HG02678 (cell line): Measurements from ENCODE around the gene PSG5.
"Not testable (repeated sequence)": the region's sequence is repeated elsewhere in the genome, so short reads cannot be mapped to it uniquely, and the experiment has no call there.

Experiments used
- ATAC-seq: cut with Tn5 transposase; IDR thresholded peaks from one replicate; pipeline ENCODE4 v1.9.1; 2021; ENCODE audit warnings: mild to moderate bottlenecking, moderate library complexity; ENCODE audit not compliant: unreplicated experiment

PSG5 gene

DNA sequence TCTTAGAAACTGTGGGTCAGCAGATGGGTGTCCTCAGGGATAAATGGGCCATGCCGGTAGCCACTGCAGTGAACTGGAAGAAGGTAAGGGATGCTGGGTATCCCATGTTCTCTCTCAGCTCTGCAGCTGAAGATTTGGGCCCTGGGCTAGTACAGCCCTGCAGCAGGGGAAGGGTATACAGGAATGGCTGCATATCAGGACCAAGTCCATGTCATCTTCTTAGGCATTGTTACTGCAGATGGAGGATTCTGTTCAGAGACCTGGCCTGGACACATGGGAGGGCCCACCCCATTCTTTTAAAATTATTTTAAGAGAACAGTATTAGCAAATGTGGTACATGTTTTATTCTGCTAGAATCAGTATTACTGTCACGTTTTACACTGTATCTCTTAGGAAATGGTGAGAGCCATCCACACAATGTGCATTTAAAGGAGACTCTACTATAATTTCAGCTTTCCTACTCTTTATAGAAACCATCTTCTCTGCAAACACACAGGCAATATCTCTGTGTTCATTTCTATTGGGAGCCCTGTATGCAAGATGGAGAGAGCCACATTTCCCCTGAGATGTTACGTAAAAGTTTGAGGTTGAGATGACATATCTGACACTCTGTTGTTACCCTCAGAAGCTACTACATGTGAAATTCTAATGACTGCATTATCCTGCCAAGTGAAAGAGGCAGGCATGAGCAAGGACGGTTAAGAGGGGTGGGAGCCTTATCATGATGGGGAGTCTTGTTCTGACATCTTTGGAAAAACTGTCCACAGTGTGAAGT, 6.2 kb upstream of the PSG5 start:
- not testable (repeated sequence) for ATAC-seq

DNA sequence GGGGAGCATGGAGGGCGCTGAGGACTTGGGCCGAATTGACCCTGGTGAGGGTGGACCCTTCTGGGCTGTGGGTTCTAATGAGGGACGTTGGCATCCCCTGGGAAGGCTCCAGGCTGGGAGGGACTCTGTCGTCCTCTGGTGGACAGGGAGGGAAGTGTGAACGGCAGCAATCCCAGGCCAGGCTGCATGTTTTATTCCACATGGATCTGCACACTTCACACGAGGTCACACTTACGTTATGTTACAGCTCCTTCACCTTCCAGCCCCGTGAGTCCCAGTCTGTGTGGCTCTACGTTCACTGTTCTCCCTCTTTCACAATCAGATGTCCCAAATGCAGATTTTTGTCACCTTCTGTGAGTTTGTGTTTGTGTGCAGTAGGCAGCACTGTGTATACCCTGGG, 1.8 kb upstream of the PSG5 start:
- ATAC-seq, result not testable (repeated sequence)

DNA sequence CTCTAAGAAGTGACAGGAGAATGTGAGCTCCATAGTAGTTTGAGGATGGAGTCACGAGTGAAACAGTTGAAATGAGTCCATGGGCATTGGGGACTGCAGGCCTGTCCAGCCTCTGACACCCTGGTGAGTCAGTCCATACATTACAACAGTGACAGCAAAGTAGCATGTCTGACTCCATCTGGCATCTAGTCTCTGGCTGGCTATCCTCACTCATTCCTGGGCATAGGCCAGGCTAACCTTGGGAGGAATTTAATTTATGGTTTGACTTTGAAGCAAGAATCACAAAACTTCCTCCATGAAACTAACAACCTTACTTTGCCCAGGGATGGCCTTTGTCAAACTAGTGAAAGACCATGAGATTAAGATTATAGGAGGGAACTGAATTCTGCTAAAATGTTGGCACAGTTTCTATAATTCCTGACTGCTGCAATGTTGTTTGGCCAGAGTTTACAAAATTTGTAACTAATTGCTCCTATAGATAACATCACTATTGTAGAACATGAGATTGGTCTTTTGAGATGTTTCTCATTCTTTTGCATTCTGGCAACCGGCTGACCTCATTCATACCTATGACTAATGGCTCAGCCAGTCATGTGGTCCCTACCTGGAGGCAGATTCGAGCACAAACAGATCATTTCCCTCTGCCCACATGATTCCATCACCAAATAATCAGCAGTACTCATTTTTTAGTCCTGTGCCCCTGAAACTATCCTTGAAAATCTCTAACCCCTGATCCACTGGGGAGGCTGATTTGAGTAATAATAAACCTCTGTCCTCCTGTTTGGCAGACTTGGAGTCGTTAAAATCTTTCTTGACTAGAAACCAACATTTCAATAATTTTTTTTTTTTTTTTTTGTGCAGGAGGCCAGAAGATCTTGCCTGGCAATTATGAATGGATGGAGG, 4.2 kb downstream of the PSG5 start:
- not testable (repeated sequence) for ATAC-seq

DNA sequence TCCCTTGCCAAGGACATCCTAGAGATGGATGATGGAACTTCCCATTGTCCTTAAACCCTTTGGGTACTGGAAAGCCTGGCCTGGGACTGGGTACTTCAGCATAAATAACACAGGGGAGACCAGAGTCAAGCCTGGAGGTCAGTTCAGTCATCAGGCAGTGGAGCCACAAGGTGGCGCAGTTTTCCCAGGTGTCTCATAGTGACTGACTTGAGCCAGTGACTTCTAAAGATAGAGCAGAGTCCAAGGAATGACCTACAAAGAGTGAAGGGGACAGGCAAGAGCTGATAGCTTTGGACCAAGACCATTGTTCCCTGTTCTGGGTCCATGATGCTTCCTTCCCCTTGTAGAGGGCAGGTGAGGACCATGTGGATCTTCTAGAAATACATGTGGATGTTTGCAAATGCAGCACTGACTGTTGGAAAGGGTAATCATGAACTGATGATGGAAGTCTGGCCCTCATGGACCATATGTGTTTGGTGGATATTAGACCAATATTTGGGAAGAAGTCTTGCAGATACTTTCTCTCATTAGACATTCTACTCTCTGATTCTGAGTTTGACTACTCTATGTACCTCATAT, 6.7 kb downstream of the PSG5 start:
- ATAC-seq, result not testable (repeated sequence)

DNA sequence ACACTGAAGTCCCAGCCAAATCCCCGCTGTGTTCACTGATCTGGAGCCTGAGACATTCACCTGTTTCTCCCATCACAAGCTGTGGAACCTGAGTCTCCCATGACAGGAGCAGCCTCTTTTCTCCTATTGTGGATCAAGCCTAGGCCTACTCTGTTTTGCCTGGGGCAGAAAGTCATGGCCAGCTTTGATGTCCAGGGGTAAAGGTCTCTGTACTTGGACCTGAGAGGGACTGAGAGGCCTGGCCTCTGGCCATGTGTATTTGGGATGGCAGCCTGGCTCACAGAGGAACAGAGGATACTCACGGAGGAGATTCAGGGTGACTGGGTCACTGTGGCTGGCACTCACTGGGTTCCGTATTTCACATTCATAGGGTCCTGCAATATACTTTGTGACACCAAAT, 7.8 kb downstream of the PSG5 start:
- ATAC-seq, result not testable (repeated sequence)

DNA sequence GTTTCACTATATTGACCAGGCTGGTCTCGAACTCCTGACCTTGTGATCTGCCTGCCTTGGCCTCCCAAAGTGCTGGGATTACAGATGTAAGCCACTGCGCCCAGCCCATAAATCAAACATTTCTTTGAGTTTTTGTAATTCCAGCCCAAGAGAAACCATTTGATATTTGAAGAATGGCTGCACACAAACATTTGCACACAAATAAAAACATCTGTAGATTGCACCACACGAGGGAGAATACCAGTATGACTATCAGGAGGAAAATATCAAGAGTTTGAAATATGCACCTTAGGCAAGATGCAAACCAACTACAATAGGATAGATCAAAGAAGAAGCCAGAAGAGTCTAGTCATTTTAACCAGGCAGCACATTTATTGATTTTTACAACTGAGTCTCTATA, 20.4 kb downstream of the PSG5 start:
- not testable (repeated sequence) for ATAC-seq

DNA sequence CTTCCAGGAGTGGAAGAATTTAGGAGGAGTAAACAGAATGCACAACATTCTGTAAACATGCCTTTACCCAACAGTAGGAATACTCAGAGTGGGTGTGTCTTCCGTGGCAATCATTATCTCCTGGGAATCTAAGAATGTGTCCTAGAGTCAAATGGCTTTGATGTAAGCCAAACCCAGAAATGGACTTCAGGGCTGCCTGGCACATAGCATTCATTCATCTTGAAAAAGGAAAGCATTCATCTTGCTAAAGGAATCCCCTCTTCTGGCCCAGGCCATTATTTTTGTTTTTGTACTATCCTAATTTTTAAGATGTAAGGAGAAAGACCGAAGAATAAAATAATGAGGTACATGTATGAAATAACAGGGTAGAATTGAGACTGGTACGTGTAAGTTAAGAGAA, 23.2 kb downstream of the PSG5 start:
- ATAC-seq, result not testable (repeated sequence)

DNA sequence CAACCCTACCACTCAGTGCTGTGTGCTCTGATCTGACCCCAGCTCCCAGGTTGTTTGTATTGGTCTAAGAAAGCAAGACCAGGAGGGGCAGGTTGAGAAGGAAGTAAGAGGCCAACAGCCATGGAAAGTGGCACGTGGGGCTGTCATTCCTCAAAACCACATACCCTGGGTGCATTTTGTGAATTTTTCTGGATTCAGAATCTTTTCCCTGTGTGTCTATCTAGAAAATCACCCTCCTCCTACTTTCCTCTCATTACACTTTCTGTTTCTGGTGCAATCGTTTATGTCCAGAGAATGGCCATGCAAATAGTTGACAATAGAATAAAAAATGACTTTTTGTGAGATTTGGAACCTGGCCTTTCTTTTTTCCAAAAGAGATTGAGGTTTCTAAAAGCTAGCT, 24.1 kb downstream of the PSG5 start:
- ATAC-seq, result not testable (repeated sequence)

DNA sequence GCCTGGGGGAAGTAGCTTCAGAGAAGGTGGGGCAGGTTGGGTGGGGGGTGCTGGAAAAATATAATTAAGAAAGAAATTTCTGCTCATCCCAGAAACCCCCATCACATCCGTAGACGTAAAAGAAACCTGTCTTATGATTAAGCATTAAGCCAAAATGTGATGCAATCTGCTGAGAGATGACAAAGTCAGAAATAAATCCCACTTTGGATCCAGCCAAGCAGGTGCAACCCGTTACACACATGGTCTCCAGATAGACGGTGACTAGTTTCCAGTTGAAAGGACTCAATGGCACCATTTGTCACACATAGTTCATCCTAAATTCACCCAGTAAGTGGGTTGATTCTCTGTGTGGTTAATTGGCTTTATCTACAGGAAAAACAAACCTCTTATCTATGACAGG, 34.1 kb downstream of the PSG5 start:
- ATAC-seq, result no peak

DNA sequence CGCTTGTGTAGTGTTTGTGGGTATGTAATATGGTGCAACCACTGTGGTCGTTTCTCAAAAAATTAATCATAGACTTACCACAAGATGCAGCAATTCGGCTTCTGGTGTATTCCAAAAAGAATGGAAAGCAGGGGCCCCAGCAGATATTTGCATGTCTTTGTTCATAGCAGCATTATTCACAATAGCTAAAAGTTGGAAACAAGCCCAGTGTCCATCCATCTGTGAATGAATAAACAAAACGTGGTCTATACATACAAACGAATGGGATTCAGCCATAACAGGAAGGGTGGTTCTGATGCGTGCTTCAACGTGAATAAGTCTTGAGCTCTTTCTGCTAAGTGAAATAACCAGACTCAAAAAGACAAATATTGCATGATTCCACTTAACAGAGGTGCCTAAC, 36.5 kb downstream of the PSG5 start:
- not testable (repeated sequence) for ATAC-seq

DNA sequence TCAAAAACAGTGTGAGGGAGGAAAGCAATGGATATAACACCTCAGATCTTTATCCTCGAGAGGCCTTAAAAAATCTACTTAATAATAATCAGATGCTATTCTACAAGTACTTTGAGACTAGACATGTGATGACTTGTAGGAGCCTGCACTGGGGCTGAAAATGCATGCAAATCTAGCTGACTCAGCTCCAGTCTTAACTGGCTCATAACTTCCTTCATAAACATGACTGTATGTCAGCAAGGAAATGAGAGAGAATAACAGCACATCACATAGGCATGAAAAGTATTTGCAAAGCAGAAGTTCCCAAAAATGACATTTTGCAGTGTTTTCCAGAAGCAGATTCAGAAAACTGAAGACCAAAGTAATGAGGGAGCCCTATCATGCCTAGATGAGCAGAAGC, 38.1 kb downstream of the PSG5 start:
- no peak for ATAC-seq

DNA sequence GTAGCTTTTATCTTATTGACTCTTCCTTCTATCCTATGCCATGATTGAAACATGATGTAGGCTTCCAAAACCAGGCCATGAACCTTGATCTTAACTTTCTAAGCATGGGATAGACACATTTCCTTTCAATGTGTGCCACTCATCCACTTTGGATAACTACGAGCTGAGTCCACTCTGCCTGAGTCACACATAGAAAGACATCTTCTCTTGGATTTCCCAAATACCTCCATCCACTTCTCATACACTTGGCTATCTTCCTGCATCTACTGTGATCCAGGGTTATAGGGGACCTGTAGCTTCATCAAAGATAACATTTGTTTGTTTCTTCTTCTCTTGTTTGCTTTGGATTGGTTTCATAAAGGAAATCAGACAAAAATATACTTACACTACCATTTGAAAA, 44.6 kb downstream of the PSG5 start:
- ATAC-seq, result not testable (repeated sequence)

DNA sequence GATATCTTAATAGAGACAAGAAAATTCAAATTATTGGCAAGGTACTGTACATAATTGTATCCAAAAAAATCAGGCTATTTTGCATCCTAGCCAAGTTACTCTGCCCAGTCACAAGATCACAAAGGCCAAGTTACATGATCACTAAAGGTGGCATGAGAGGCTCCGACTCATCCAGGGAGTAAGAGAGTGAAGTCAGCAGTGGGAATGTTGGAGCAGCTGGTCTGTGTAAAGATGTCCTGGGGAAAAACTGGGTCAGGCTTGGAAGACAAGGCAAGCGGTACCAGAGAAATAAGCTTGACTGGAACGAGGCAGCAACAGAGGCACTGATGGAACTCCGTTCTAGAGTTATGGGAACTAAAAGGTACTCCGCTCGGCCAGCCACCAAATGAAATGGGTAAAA, 53.6 kb downstream of the PSG5 start:
- no peak for ATAC-seq

DNA sequence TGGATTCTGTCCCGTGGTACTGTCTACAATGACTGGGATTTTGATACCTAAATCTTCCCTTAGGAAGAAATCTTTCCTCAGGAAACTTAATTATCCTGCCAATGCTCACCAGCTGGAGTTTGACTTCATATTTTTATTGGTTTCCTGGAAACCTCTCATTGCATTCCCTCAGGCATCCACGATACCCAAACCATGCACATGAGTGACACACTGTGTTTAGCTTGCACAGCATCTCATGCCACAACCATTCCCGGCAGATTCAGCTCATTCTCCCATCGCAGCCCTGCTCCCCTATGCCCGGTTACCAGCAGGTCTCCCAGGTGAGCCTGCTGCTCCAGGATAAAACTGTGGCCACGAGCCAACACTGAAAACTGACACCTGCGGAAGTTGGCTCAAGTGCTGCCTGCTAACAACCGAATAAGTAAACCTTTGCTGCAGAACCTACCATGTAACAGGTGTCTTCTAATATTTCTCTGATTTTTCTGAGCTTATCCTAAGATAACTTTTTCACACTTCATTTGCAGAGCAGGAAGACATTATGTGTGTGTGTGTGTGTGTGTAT, 55.0 kb downstream of the PSG5 start:
- ATAC-seq, result not testable (repeated sequence)

DNA sequence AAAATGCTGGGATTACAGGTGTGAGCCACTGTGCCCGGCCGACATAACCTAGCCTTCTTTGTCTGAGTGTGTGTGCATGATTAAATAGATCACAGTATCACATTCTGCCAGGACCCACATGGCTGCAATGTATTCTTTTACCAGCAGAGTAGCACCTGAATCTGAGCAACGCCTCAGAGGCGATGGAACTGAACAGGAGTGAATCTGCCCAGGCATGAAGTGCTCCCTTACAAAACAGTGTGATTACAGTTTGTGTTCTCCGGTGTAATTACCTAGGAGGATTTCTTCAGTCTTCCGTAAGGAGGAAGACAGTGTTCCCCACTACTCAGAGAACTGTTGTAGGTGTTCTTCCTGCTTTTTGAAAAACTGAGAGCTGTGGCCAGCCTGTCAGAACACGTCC, 57.1 kb downstream of the PSG5 start:
- not testable (repeated sequence) for ATAC-seq

DNA sequence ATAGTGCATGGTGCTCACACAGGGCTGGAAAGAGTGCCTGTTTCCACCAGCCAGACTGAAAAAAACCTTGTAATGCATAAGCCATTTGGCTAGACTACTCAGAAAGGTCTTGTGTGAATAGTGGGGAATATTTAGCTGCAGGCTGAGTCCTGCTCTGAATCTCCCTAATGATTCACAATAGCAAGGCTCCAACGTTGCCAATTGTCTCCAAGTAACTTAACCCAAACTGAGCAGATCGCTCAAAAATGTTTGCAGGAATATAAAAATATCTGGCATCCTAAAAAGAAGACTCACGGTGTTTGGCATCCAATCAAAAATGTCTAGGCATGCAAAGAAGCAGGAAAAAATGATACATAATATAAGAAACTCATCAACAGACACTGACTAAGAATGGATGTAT, 59.0 kb downstream of the PSG5 start:
- not testable (repeated sequence) for ATAC-seq

DNA sequence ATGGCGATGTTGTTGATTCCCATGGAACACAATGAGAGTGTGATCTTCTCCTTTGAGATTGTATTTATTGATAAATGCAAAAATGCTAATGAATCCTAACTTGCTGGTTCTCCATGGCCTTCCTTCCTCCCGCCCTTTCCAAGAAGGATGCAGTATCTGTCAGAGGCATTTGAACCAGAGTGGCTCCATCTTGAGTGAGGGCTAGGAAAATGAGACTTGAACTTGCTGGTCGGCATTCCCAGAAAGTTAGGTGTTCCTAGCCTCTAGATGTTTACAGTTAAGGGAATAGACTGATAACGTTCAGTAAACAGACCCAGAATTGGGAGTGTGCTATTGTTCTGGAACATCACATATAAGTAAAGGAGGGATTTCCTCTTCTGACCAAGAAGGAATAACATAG, 59.6 kb downstream of the PSG5 start:
- no peak for ATAC-seq

DNA sequence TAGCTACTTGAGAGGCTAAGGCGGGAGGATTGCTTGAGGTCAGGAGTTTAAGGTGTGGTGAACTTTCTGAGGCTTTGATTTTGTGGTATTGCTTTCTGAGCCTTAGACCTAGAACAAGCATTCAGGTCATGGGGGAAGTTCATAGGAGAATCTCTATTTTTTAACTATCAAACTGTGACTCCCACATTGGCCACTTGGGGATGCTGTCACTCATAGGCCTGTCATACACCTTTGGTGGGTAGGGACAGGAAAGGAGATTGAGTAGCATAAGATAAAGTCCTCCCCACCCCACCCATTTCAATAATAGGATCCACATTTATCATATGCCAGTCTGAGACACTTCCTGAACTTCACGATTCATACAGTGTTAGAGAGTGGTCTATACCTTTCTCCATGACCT, 62.0 kb downstream of the PSG5 start:
- ATAC-seq, result no peak

DNA sequence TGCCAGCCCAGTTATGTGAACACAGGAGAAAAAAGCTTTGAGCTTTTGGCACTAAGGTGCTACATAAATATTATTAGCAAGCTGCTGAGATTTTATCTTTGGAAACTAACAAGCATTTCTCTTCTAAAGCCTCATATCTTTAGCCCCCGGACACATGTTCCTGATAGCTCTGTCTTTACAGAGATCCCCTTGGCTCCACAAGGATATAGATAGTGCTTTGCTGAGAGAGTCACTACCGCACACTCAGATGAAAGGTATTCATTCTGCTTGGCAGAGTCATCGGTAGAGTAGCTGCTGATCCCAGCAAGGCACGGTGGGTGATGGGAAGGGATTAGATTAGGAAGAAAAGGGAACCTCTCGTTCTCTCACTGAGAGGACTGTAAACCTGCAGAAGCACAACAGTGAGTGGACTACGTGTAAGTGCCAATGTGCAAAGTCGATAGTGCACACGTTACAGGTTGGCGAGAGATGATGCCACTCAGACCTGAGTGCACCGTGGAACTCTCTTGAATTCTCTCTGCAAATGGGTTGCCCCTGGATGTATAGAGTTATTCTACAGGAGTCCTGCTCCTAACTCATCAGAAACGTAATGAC, 65.8 kb downstream of the PSG5 start:
- not testable (repeated sequence) for ATAC-seq

DNA sequence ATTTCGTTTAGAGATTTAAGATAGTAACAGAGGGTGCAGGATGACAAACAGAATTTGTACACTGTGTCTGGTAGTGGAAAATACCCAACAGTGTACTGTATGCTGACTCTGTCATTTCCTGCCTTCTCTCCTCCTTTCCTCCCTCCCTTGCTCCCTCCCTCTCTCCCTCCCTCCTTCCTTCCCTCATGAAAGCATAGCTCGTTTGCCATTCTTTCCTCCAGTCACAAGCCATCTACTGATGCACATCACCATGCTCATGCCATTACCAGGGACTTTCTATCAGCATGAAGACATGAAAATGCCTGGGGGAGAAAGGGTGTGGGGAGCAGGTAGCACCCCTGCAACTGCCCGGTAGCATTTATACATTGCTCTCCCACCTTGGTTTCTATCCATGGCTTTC, 66.8 kb downstream of the PSG5 start:
- ATAC-seq, result not testable (repeated sequence)
